K562 (cell line): ENCODE results near the gene WDR64.

Experiments
- CBX2 ChIP-seq: fragments of 200-600 bp; sonication (generic); IDR thresholded peaks from one replicate; pipeline ENCODE4 v1.6.1; 2012; ENCODE audit warnings: mild to moderate bottlenecking, low read length, inconsistent platforms; ENCODE audit not compliant: insufficient read depth, poor library complexity, severe bottlenecking
- COPS2 ChIP-seq: fragments of 450-650 bp; conservative IDR thresholded peaks from 2 replicates; pipeline ENCODE4 v1.6.1; 2016; ENCODE audit warnings: mild to moderate bottlenecking, moderate library complexity
- EP300 ChIP-seq: IDR thresholded peaks from 2 replicates; pipeline ENCODE4 v1.6.1; 2012; ENCODE audit warnings: low read length, improper control_type of control experiment
- NR2C2 ChIP-seq, 2 experiments: fragments of 200-800 bp in 1 of 2; sonication (Bioruptor generic) in 1 of 2; sonication (generic) in 1 of 2; formaldehyde crosslinking in 1 of 2; IDR thresholded peaks; 2 replicates each; pipeline versions ENCODE4 v1.6.1 to v1.8.0; 2016 to 2022; ENCODE audit warnings: mild to moderate bottlenecking in 1 of 2, missing compliant biosample characterization in 1 of 2, missing genetic modification characterization in 1 of 2, missing genetic modification reagents in 1 of 2
- POLR2A ChIP-seq: fragments of 450-650 bp; conservative IDR thresholded peaks from 2 replicates; pipeline ENCODE4 v1.6.1; 2016
- SIN3A ChIP-seq, 2 experiments: fragments of 150-350 bp in 1 of 2; IDR thresholded peaks; 2 replicates each; pipeline ENCODE4 v1.6.1; 2011 to 2016; ENCODE audit warnings: borderline replicate concordance in 2 of 2, low read depth in 2 of 2, low read length in 2 of 2, mild to moderate bottlenecking in 2 of 2, moderate library complexity in 2 of 2; ENCODE audit not compliant: control insufficient read depth in 1 of 2
- SMAD3 ChIP-seq: fragments of 450-650 bp; formaldehyde crosslinking; conservative IDR thresholded peaks from 2 replicates; pipeline ENCODE4 v1.4.0; 2020; ENCODE audit warnings: mild to moderate bottlenecking
- TF ChIP-seq, protein P1 (sequence below): IDR thresholded peaks from 3 replicates; pipeline ENCODE4 v1.6.1; 2011; ENCODE audit warnings: borderline replicate concordance, mild to moderate bottlenecking; ENCODE audit not compliant: insufficient read length, insufficient read depth
- TF ChIP-seq, protein P2 (sequence below): sonication (generic); formaldehyde crosslinking; IDR thresholded peaks from 2 replicates; pipeline ENCODE4 v1.8.1; 2023; ENCODE audit warnings: mild to moderate bottlenecking, missing genetic modification reagents, moderate library complexity
- TF ChIP-seq, protein P3 (sequence below): sonication (generic); formaldehyde crosslinking; IDR thresholded peaks from 2 replicates; pipeline ENCODE4 v1.9.0; 2022; ENCODE audit warnings: mild to moderate bottlenecking, missing genetic modification reagents

DNA sequence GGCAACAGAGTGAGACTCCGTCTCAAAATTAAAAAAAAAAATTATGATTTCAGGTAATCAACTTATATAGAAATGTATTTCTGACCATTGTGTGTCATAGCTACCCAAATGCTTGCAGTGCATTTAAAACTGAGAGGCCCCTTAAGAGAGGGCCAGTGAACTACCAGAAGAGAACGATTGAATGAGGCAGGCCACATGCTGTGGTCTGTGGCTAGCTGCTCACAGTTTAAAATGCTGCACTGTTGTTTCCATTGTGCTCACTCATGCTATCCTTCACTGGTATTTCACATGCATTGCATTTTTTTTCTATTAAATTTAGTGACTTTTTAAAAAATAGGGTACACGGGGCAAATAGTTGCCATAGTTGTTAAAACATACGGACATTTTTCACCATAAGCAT, 37.9 kb upstream of the WDR64 start:
- TF ChIP-seq, protein P1, sequence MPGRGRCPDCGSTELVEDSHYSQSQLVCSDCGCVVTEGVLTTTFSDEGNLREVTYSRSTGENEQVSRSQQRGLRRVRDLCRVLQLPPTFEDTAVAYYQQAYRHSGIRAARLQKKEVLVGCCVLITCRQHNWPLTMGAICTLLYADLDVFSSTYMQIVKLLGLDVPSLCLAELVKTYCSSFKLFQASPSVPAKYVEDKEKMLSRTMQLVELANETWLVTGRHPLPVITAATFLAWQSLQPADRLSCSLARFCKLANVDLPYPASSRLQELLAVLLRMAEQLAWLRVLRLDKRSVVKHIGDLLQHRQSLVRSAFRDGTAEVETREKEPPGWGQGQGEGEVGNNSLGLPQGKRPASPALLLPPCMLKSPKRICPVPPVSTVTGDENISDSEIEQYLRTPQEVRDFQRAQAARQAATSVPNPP, result no peak
- no peak for TF ChIP-seq EP300
- no peak for TF ChIP-seq NR2C2 (CRISPR knock-in tag; IDR thresholded peaks at IDR 0.05)
- no peak for TF ChIP-seq NR2C2 (tag; IDR thresholded peaks at IDR 0.05)
- no peak for TF ChIP-seq SMAD3 (CRISPR knock-in tag)
- TF ChIP-seq COPS2, result no peak
- TF ChIP-seq, protein P2, sequence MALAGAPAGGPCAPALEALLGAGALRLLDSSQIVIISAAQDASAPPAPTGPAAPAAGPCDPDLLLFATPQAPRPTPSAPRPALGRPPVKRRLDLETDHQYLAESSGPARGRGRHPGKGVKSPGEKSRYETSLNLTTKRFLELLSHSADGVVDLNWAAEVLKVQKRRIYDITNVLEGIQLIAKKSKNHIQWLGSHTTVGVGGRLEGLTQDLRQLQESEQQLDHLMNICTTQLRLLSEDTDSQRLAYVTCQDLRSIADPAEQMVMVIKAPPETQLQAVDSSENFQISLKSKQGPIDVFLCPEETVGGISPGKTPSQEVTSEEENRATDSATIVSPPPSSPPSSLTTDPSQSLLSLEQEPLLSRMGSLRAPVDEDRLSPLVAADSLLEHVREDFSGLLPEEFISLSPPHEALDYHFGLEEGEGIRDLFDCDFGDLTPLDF, result no peak
- TF ChIP-seq SIN3A (IDR thresholded peaks at IDR 0.05; ENCODE audit: borderline replicate concordance in 2 of 2, control insufficient read depth in 1 of 2, low read depth in 2 of 2, low read length in 2 of 2), result no peak
- TF ChIP-seq CBX2, result no peak
- TF ChIP-seq, protein P3, sequence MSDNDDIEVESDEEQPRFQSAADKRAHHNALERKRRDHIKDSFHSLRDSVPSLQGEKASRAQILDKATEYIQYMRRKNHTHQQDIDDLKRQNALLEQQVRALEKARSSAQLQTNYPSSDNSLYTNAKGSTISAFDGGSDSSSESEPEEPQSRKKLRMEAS, result no peak
- no peak for TF ChIP-seq POLR2A
